HG02870 (cell line): ENCODE data around the gene ECE1.
"Not testable (repeated sequence)": the region's sequence is repeated elsewhere in the genome, so short reads cannot be mapped to it uniquely, and the experiment has no call there.

Experiments used
- ATAC-seq: cut with Tn5 transposase; IDR thresholded peaks from one replicate; pipeline ENCODE4 v1.9.1; 2021; ENCODE audit warnings: mild to moderate bottlenecking, moderate library complexity; ENCODE audit not compliant: unreplicated experiment

Gene ECE1

DNA sequence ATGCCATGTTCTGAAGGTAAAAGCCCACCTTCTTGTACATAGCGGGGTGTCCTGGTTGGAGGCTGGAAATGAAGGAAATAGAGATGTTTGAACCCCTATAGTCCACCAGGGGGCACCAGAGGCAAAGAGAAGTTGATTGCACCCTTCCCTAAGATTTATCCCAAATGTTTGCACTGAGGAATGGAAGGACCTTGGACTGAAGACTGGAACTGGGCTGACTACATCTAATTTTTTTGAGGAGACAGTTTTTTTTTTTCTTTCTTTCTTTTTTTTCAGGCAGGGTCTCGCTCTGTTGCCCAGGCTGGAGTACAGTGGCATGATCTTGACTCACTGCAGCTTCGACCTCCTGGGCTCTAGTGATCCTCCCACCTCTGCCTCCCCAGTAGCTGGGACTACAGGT is 58.2 kb downstream of the ECE1 start:
- no peak for ATAC-seq

DNA sequence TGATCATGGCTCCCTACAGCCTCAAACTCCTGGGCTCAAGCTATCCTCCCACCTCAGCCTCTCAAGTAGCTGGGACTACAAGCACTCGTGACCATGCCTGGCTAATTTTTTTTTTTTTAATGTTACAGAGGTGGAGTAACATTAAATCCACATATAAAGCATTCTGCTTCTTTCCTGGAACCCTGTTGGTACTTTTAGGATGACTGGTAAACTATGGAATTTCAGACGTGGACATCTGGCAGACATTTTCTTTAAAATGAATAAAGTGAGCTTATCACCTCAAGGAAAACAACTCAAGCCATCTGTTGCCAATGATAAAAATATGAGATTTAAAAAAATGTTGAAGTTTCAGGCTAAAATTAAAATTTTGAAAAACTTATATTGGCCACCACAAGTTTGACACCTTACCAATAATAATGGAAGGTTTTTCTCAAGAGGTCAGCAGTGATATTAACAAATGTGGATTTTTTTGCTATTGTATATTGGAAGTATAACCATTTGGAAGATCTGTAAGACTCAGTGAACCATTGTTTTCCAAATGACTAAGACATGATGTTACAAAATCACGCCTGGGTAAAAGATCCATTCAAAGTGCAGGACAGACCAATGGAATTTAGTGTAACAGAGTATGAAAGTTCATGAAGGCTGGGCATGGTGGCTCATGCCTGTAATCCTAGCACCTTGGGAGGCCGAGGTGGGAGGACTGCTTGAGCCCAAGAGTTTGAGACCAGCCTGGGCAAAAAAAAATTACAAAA is 60.8 kb downstream of the ECE1 start:
- ATAC-seq = no peak

DNA sequence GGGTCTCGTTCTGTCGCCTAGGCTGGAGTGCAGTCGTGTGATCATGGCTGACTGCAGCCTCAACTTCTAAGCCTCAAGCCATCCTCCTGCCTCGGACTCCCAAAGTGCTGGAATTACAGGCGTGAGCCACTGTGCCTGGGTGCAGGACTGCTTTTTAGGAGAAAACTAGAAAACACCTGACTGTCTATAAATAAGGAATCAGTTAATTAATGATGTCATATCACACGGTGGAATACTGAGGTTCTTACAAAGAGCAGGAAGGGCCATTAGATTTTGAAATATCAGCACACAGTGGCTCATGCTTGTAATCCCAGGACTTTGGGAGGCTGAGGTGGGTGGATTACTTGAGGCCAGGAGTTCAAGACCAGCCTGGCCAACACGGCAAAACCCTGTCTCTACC is 62.0 kb downstream of the ECE1 start:
- not testable (repeated sequence) for ATAC-seq

DNA sequence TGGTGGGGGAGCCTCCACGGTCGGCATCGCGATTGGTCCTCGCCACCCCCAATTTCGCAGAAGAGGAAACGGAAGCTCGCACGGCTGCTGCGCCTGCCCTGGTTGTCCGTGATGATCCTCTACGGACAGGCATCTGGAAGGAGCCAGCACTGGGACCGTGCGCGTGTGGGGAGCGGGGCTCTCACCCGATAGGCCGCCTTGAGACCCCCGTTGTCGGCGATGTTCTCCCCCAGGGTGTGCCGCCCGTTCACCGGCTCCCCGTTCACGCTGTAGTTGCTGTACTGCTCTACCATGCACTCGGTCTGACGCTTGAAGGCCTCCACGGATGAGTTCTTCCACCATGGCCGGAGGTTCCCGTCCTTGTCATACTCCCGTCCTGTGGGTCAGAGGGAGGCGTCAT is 65.2 kb downstream of the ECE1 start:
- no peak for ATAC-seq

DNA sequence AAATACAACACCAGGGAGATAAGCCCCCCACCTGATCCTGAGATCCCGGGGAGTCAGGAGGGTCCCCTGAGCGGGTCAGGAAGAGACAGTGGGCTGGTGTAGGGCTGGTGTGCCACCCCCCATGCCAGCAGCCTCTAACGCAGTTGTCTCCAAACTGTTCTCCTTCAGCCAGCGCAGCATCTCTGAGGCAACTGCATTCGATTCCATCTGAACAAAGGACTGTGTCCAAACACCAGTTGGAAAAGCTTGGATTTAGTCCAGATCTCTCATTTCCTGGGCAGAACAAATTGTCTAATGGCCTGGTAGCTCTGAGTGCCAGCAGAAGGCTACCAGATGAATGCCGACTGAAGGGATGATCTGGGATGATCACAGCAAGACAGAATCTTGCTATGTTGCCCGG is 69.4 kb downstream of the ECE1 start:
- ATAC-seq = no peak

DNA sequence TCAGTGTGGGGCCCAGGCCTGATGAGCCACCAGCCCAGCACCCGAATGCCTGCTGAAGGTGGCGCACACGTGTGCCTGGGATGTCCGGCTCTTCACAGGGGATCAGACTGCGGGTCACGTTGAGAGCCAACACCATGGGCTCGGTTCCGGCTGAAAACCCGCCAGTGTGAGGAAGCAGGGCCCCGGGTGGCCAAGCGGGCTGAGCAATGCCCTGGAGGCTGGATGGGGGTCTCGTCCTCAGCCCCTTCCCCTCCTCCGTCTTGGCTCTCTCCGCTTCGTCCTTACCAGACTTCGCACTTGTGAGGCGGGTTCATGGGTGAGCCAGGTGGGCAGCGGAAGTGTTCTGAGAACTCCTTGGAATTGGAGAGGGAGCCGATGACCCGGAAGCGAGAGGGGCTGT is 70.6 kb downstream of the ECE1 start:
- no peak for ATAC-seq

DNA sequence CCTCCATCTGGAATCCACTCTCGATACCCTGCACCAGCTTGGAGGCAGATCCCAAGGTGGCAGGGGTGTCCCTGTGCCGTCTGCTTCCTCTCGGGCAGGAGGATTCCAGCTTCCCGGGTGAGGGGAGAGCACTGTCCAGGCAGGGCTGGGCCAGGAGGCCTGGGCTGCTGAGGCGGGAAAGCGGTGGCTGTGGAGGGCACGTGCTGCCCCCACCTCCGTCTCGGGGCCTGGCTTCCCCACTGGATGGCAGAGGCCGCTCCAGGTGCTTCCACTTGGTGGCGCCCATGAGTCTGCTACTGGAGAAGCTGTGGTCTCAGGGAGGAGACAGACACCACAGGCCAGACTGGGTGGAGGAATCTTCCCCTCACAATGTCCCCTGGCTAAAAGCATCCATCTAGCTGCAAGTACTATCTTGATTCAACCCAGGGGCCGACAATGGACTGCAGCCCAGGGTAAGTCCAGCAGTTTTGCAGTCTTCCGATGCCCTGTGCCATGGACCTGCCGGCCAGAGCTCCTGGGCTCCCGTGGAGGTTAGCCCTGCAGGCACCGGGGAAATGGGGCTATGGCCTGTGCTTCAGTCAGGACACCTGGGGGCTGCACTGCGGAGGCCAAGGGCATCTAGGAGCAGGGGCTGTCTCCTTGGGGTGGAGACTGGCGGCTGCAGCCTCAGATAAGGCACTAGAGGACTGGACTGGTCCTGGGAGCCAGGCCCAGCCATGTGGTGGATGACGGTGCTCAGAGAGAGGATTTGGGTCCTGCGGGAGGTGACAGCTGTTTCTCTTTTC is 72.3 kb downstream of the ECE1 start:
- ATAC-seq = no peak

GRCh38 chr1:21216835-21217811 is 73.1 kb downstream of the ECE1 start:
- ATAC-seq = no peak

DNA sequence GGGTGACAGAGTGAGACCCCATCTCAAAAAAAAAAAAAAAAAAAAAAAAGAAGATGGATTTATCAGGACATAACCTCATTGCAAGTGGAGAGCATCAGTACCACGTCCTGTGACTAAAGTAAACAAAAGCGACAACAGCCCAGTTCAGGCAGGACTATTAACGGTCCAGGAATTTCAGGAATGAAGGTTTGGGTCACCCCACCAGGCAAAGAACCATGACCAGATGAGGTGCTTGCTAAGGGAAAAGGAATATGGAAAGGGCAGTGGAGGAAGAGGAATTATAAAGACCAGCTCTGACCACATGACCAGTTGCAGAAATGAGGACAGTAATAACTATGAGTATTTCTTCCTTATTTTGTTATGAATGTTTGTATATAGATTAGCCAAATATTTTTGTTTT is 78.1 kb downstream of the ECE1 start:
- ATAC-seq = no peak

- not testable (repeated sequence) for ATAC-seq
Measured at GRCh38 chr1:21208137-21208700, 82.0 kb downstream of the ECE1 start.

- no peak for ATAC-seq
Measured at GRCh38 chr1:21206117-21206516, 84.1 kb downstream of the ECE1 start.

DNA sequence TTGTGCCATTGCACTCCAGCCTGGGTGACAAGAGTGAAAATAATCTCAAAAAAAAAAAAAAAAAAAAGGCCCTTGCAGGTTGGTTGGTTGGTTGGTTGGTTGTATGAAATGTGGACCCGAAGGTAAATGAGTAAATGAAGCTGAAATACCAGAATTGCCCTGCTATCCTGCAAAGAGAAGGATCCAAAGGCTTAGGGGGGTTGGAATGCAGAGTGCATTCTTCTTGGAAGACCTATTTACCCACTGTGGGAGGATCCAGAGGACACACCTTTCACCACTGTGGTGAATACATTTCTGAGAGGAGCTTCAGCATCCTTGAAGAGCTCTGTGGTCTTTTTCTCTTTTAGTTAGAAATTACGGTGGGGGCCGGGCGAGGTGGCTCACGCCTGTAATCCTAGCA is 84.8 kb downstream of the ECE1 start:
- ATAC-seq = no peak

DNA sequence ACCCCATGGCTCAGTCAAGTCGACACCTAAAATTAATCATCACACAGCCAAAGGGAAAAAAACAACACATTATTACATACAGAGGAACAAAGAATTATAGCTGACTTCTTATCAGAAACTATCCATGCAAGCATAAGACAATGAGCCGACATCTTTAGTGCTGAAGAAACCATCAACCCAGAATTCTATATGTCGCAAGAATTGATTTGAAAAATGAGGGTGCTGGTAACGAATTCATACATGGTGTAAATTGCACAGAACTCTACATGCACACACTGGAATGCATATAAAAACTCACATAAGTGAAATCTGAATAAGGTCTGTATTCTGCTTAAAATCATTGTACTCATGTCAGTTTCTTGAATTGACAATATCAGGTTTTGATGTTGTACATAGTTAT is 88.6 kb downstream of the ECE1 start:
- no peak for ATAC-seq

- ATAC-seq = not testable (repeated sequence)
Measured at GRCh38 chr1:21201238-21201637, 89.0 kb downstream of the ECE1 start.

DNA sequence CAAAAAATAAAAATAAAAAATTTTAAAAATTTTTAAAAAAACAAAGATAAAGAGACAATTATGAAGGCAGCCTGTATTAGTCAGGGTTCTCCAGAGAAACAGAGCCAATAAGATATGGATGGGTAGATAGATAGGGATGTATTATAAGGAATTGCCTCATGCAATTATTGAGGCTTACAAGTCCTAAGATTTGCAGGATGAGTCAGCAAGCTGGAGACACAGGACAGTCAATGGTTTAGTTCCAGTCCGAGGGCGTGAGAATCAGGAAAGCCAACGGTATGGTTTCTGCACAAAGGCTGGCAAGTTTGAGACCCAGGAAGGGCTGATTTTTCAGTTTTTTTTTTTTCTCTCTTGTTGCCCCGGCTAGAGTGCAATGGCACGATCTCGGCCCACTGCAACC is 89.5 kb downstream of the ECE1 start:
- ATAC-seq = no peak

DNA sequence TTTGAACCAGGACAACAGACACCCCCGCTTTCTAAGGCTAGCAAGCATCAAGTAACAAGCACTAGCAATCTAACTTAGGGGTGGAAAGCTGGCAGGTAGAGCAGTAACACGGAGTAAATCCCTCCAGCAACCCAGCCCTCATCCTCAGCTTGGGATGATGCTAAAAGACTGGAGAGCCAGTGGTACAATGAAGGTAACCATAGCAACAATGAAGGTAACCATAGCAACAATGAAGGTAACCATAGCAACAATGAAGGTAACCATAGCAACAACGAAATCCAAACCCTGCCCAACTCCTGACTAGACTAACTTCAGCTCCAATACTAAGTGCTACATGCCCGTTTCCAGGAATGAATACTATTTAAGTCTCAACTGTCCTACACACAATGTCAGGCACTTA is 91.3 kb downstream of the ECE1 start:
- no peak for ATAC-seq

DNA sequence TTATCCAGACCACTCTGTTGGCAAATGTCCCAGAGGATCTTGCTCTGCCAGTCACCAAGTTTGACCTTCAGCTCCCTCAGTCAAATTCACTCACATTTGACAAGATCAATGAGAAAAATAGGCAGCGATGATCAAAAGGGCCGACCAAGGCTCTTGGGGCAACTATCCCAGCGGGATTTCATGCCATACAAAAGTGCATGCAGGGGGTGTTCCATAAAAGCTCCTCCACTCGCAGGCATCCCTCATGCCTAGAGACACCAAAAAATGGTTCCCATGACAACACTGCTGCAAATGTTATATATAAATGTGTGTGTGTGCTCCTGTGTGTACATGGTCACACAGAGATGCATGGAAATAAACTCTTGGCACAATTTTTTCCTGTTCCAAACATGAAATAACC is 97.4 kb downstream of the ECE1 start:
- no peak for ATAC-seq

DNA sequence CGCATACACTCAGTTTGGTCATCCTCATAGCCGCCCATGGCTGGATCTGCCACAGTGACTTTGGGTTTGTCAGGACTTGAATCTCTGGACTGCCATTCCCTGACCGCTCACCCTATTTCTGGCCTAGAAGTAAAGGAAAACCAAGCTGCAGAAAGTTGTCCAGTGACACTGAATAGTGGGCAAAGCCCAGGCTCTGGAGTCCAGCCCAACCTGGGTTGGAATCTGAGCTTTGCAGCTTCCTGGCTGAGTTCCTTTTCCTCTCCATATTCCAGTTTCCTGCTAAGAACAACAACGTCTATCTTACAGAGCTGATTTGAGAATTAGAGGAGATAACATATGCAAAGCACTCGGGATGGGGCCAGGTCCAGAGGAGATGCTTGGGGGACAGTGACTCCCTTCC is 98.0 kb downstream of the ECE1 start:
- no peak for ATAC-seq

GRCh38 chr1:21190771-21191170 is 99.5 kb downstream of the ECE1 start:
- not testable (repeated sequence) for ATAC-seq

GRCh38 chr1:21189906-21190500 is 100.3 kb downstream of the ECE1 start:
- ATAC-seq = no peak

DNA sequence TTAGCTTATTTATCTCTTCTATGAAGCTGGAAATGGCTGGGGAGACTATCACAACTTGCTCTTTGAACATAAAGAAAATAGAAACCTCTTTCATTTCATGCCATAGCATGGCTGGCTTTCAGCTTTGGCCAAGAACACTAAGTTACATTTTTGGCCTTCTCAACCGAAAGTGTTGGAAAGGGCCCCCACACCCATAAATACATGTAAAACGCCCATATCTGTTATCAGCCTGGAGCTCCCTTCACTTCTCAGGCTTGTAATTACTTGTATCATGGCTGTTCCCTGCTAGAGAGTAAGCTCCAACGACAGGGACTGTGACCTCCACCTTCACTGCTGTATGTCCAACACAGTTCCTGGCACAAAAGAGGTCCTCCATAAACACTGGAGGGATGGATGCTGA is 100.8 kb downstream of the ECE1 start:
- ATAC-seq = no peak
